Thyroid gland (tissue), 4 donors: ENCODE data around the gene FHIT. TPM values are rescaled to one million over a fixed set of nuclear protein-coding genes. Genes with fewer than 3 reads are reported as not detected.

Source experiments
- DNase-seq, 2 donors: peaks; one replicate each; pipeline ENCODE4 v3.0.0-alpha.2; 2019
- H3K27ac ChIP-seq, 3 donors: fragments of 200-600 bp; sonication (generic); 1 replicate in 2 of 3; 2 replicates in 1 of 3; pipeline ENCODE4 v1.5.1; 2016 to 2019; ENCODE audit warnings: mild to moderate bottlenecking in 1 of 3, moderate library complexity in 1 of 3
- H3K27me3 ChIP-seq: fragments of 200-600 bp; sonication (generic); one replicate; pipeline ENCODE4 v1.5.1; 2019
- H3K36me3 ChIP-seq, 2 donors: fragments of 200-600 bp; sonication (generic); one replicate each; pipeline ENCODE4 v1.5.1; 2016 to 2019
- H3K4me1 ChIP-seq, 2 donors: fragments of 200-600 bp; sonication (generic); one replicate each; pipeline ENCODE4 v1.5.1; 2017 to 2019
- H3K4me3 ChIP-seq, 3 donors: fragments of 200-600 bp; sonication (generic); replicated peaks in 1 of 3; 1 replicate in 2 of 3; 2 replicates in 1 of 3; pipeline ENCODE4 v1.5.1; 2016; ENCODE audit warnings: mild to moderate bottlenecking in 1 of 3
- H3K9me3 ChIP-seq: fragments of 200-600 bp; sonication (generic); one replicate; pipeline ENCODE4 v1.5.1; 2017
- CTCF ChIP-seq, 6 experiments: fragments of 200-600 bp in 3 of 6; fragments of 450-650 bp in 3 of 6; sonication (generic) in 3 of 6; IDR thresholded peaks; one replicate each; pipeline ENCODE4 v1.5.1; 2016 to 2019; ENCODE audit warnings: antibody characterized with exemption in 6 of 6, mild to moderate bottlenecking in 2 of 6, inconsistent platforms in 1 of 6, moderate library complexity in 1 of 6
- POLR2A ChIP-seq, 2 donors: fragments of 450-650 bp; IDR thresholded peaks; one replicate each; pipeline ENCODE4 v1.6.1; 2017; ENCODE audit warnings: antibody characterized with exemption in 2 of 2, mild to moderate bottlenecking in 2 of 2, moderate library complexity in 1 of 2
- WGBS, 2 donors: methylation state at CpG; one replicate each; pipeline ENCODE4 v1.1.5; 2017; 5-methylcytosine and 5-hydroxymethylcytosine counted together
- intact Hi-C: fragments of 100-400 bp; cut with DNase I; formaldehyde crosslinking; loops from one replicate; pipeline ENCODE4 v1.15.1; 2023
- total RNA-seq, 4 donors: library from RNA; depleted of rRNA; stranded (reverse); fragments of >200 nt; gene quantifications; one replicate each; pipeline ENCODE4 v1.2.3, GENCODE V29; 2016

Gene FHIT
- total RNA-seq, 4 donors from 2014 or later, result 12.2 to 18.9 (median 16.2) TPM

DNA sequence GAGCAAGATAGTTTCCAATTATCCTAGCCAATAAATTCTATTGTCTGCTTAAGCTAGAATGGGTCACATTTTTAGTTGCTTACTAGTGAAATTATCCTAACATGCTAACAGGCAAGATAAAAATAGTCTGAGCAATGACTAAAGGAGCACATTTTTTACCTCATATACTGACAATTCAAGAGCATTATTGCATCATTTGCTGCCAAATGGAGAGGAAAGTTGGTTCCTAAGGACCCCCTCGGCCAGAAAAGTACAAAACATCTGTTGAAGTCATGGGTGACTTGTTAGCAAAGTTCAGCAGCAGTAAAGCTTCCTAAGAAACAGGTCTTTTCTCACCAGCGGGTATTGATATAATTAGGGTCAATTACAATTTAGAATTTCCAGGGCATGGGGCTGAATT lies 1001.0 kb downstream of the FHIT start:
- Histone ChIP-seq H3K4me1 (no peaks in the 10 kb centered on the region), H3K9me3 (no peaks in the 10 kb centered on the region), H3K27me3 (no peaks in the 10 kb centered on the region), H3K4me3 (no peak overlapping the region), H3K36me3 (no peaks in the 10 kb centered on the region), H3K27ac (no peak overlapping the region)
- WGBS, 2 donors, result 55 to 58% methylated on average over 2 of the region's 2 CpGs
- TF ChIP-seq CTCF (IDR thresholded peaks at IDR 0.05), result no peak
- TF ChIP-seq POLR2A (IDR thresholded peaks at IDR 0.05), result no peak
- intact Hi-C loops, result no loop called here
- DNase-seq, result no peak

DNA sequence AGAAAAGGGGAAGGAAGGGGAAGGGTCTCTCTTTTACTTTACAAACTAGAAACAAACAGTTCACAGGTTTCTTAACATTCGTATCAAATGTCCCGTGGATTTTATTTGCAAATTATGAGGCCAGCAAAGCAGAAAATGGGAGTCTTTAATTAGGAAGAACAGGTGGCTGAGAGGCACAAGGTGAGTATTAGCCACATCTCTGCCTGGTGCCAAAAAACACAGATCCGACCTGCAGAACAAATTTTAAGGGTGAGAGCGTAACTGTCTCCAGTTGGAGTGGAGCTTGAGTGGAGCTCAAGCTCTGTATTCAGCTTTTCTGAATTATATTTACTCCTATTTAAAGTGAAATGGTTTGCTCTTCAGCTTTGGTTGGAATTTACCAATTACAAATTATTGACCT lies 1004.9 kb downstream of the FHIT start:
- Histone ChIP-seq H3K4me1 (no peaks in the 10 kb centered on the region), H3K27me3 (no peaks in the 10 kb centered on the region), H3K9me3 (no peaks in the 10 kb centered on the region), H3K27ac (no peak overlapping the region), H3K36me3 (no peaks in the 10 kb centered on the region), H3K4me3 (no peak overlapping the region)
- no peak for TF ChIP-seq POLR2A (IDR thresholded peaks at IDR 0.05)
- TF ChIP-seq CTCF (IDR thresholded peaks at IDR 0.05), result no peak
- WGBS, 2 donors, result 47 to 49% methylated on average over 4 of the region's 4 CpGs
- intact Hi-C loops, result no loop called here
- DNase-seq, result peak in 1 of 2 donors; percentile 3

DNA sequence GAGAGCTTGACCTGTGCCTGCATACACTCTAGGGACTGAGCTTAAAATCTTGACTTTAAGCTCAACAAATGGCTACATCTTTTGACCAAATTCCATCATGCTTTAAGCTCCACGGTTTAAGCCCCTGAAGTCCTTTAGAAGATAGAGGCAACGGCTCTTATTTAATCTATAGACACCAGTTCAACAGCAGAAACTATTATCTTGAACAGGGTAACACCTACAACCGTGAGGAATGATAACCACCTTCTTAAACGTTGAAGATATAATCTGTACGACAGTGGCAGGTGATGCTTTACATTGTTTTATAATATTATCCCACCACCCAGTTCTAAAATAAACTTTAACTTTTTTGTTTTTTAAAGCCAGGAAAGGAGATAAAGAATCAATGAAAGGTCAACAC lies 1007.8 kb downstream of the FHIT start:
- H3K4me3 ChIP-seq, result no peak overlapping the region
- TF ChIP-seq CTCF (IDR thresholded peaks at IDR 0.05) (no peak), POLR2A (IDR thresholded peaks at IDR 0.05) (no peak)
- WGBS, 2 donors, result 81 to 82% methylated on average over 5 of the region's 5 CpGs
- H3K4me1 ChIP-seq, result no peaks in the 10 kb centered on the region
- intact Hi-C loops, result no loop called here
- DNase-seq, result no peak
- H3K27ac ChIP-seq, result no peak overlapping the region
- no peaks in the 10 kb centered on the region for H3K9me3 ChIP-seq
- H3K27me3 ChIP-seq, result no peaks in the 10 kb centered on the region
- no peaks in the 10 kb centered on the region for H3K36me3 ChIP-seq

GRCh38 chr3:60240492-60240891 lies 1010.8 kb downstream of the FHIT start:
- Histone ChIP-seq H3K4me3 (no peak overlapping the region), H3K27ac (no peak overlapping the region), H3K4me1 (no peaks in the 10 kb centered on the region), H3K27me3 (no peaks in the 10 kb centered on the region), H3K36me3 (no peaks in the 10 kb centered on the region), H3K9me3 (no peaks in the 10 kb centered on the region)
- WGBS, 2 donors, result 65 to 83% methylated on average over 3 of the region's 3 CpGs
- no peak for TF ChIP-seq CTCF (IDR thresholded peaks at IDR 0.05)
- intact Hi-C loops, result no loop called here
- no peak for DNase-seq

DNA sequence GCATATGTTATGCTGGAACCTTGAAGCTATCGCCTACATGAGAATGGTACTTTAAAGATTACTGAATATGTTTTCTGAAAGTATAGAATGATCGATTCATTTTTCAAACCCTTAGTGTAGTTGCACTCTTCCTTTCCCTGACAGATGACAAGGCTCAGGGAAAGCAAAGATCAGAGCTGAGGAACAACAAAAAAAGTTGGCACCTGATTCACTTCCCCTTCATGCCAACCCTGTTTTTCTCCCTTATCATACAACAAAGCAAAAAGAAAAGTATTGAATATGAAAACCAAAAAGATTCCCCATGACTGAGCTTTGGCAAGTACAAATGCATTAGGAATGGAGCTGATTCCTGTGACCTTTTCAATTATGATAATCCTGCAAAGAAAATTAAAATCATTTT lies 1012.7 kb downstream of the FHIT start:
- no peak for DNase-seq
- TF ChIP-seq CTCF (IDR thresholded peaks at IDR 0.05), result no peak
- no peak for TF ChIP-seq POLR2A (IDR thresholded peaks at IDR 0.05)
- Histone ChIP-seq H3K4me1 (no peaks in the 10 kb centered on the region), H3K4me3 (no peak overlapping the region), H3K27me3 (no peaks in the 10 kb centered on the region), H3K27ac (no peak overlapping the region), H3K36me3 (no peaks in the 10 kb centered on the region), H3K9me3 (no peaks in the 10 kb centered on the region)
- WGBS, 2 donors, result 89 to 91% methylated on average over 2 of the region's 2 CpGs
- intact Hi-C loops, result no loop called here
